ENCODE data around the gene THNSL1. TPM values are rescaled to one million over a fixed set of nuclear protein-coding genes. Genes with fewer than 3 reads are reported as not detected.

Gene THNSL1
- total RNA-seq, 1 experiment from 2014 or later = not detected

DNA sequence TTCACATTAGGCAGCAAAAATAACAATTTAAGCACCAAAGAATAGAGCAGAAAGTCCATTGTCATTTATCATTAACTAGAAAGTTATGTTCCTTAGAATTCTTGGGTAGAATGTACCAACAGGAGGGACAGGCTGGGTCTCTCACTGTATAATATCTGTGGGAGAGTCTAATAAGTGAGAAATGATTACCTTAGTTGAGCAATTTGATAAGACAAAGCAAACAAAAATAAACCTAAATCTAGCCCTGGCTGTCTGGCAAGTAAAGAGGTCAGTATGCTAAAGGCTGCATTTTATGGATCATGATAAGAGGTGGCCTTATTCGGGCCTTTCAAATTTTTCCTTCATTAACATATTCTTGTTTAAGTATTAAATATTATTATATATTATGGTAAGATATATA is 35.6 kb downstream of the THNSL1 start:
- Histone ChIP-seq H3K9me3 (ENCODE audit: low read length) (peaks cover 11% of the 10 kb centered on the region), H3K79me2 (ENCODE audit: low read length) (no peaks in the 10 kb centered on the region), H3K9me2 (replicated peaks; ENCODE audit: insufficient read depth, low read length) (no peaks in the 10 kb centered on the region), H3K36me3 (ENCODE audit: insufficient read depth, low read length) (no peaks in the 10 kb centered on the region), H3K9ac (ENCODE audit: low read length) (no peak overlapping the region), H4K20me1 (ENCODE audit: insufficient read depth, low read depth, low read length) (no peaks in the 10 kb centered on the region), H2AFZ (ENCODE audit: low read length) (no peak overlapping the region), H3K27me3 (ENCODE audit: low read length) (no peaks in the 10 kb centered on the region), H3K4me1 (ENCODE audit: low read length) (no peaks in the 10 kb centered on the region), H3K4me2 (ENCODE audit: low read depth, low read length, poor library complexity, severe bottlenecking) (no peak overlapping the region), H3K27ac (ENCODE audit: low read length) (no peak overlapping the region), H3K4me3 (ENCODE audit: low read length) (no peak overlapping the region)
- no peak for DNase-seq

DNA sequence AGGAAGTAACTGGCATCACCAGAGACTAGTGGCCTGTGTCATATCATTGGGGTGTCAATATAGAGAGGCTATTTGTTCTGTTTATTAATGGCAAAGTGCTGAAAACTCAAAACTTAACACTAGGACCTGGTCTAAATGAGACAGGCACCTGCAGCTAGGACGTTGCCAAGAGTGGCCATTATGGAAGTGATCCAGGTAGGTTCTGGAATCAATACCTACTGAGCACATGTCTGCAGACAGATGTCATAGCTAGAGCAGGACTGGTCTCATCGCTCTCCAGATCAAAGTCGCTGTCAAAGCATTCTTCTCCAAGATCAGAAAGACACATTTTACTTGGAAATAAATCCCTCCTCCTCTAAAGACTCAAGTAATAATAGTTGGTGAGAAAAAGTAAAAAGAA is 40.3 kb downstream of the THNSL1 start:
- H3K36me3 ChIP-seq (ENCODE audit: insufficient read depth, low read length) = no peaks in the 10 kb centered on the region
- no peak overlapping the region for H2AFZ ChIP-seq (ENCODE audit: low read length)
- no peaks in the 10 kb centered on the region for H3K4me1 ChIP-seq (ENCODE audit: low read length)
- peaks cover 9% of the 10 kb centered on the region for H3K9me3 ChIP-seq (ENCODE audit: low read length)
- H3K79me2 ChIP-seq (ENCODE audit: low read length) = no peaks in the 10 kb centered on the region
- no peaks in the 10 kb centered on the region for H3K27me3 ChIP-seq (ENCODE audit: low read length)
- H4K20me1 ChIP-seq (ENCODE audit: insufficient read depth, low read depth, low read length) = no peaks in the 10 kb centered on the region
- H3K9ac ChIP-seq (ENCODE audit: low read length) = no peak overlapping the region
- no peaks in the 10 kb centered on the region for H3K9me2 ChIP-seq (replicated peaks; ENCODE audit: insufficient read depth, low read length)
- no peak overlapping the region for H3K4me2 ChIP-seq (ENCODE audit: low read depth, low read length, poor library complexity, severe bottlenecking)
- no peak overlapping the region for H3K27ac ChIP-seq (ENCODE audit: low read length)
- no peak overlapping the region for H3K4me3 ChIP-seq (ENCODE audit: low read length)
- DNase-seq = no peak

DNA sequence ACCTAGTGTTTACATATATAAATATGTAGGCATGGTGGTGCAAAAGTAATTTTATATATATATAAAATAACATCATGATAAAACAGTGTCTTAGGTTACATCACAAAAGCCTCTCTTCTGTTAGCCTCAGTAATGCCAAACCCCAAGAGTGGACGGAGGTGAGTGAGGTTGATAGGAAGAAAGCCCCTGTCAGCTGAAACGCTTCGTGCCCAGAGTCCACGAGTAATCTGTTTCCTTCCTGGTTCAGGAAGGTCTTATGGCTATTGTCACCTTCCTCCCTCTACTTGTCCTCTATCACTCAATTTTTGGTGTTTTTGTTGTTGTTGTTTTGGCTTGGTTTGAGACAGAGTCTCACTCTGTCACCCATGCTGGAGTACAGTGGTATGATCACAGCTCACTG is 41.5 kb downstream of the THNSL1 start:
- H2AFZ ChIP-seq (ENCODE audit: low read length) = no peak overlapping the region
- H3K79me2 ChIP-seq (ENCODE audit: low read length) = no peaks in the 10 kb centered on the region
- DNase-seq = no peak
- no peaks in the 10 kb centered on the region for H3K4me1 ChIP-seq (ENCODE audit: low read length)
- H3K27ac ChIP-seq (ENCODE audit: low read length) = no peak overlapping the region
- no peaks in the 10 kb centered on the region for H3K9me2 ChIP-seq (replicated peaks; ENCODE audit: insufficient read depth, low read length)
- H3K4me2 ChIP-seq (ENCODE audit: low read depth, low read length, poor library complexity, severe bottlenecking) = no peak overlapping the region
- no peaks in the 10 kb centered on the region for H3K27me3 ChIP-seq (ENCODE audit: low read length)
- H3K36me3 ChIP-seq (ENCODE audit: insufficient read depth, low read length) = no peaks in the 10 kb centered on the region
- no peaks in the 10 kb centered on the region for H4K20me1 ChIP-seq (ENCODE audit: insufficient read depth, low read depth, low read length)
- no peak overlapping the region for H3K4me3 ChIP-seq (ENCODE audit: low read length)
- H3K9ac ChIP-seq (ENCODE audit: low read length) = no peak overlapping the region
- H3K9me3 ChIP-seq (ENCODE audit: low read length) = peaks cover 9% of the 10 kb centered on the region

DNA sequence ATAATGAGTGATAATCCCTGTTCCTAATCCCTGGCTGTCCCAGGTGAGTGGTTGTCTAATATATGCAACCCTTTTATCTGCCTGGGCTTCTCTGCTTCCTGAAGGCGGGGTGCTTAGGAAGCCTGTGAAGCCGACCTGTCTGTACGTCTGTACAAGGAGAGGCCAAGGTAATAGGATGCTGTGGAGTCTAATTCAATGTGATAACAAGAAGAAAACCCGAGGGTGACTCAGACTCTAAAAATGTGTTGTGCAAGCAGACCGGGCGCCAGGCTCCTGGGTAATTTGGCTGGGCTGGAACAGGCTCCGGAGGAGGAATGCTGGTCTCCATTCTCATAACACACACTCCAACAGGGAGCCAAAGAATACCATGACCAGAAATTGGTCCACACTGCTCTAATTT is 43.6 kb downstream of the THNSL1 start:
- no peak overlapping the region for H3K9ac ChIP-seq (ENCODE audit: low read length)
- H3K9me3 ChIP-seq (ENCODE audit: low read length) = peaks cover 9% of the 10 kb centered on the region
- no peaks in the 10 kb centered on the region for H3K27me3 ChIP-seq (ENCODE audit: low read length)
- H3K4me2 ChIP-seq (ENCODE audit: low read depth, low read length, poor library complexity, severe bottlenecking) = no peak overlapping the region
- H3K4me3 ChIP-seq (ENCODE audit: low read length) = no peak overlapping the region
- H3K27ac ChIP-seq (ENCODE audit: low read length) = no peak overlapping the region
- no peaks in the 10 kb centered on the region for H4K20me1 ChIP-seq (ENCODE audit: insufficient read depth, low read depth, low read length)
- no peak overlapping the region for H2AFZ ChIP-seq (ENCODE audit: low read length)
- no peaks in the 10 kb centered on the region for H3K79me2 ChIP-seq (ENCODE audit: low read length)
- no peak for DNase-seq
- no peaks in the 10 kb centered on the region for H3K4me1 ChIP-seq (ENCODE audit: low read length)
- H3K9me2 ChIP-seq (replicated peaks; ENCODE audit: insufficient read depth, low read length) = no peaks in the 10 kb centered on the region
- H3K36me3 ChIP-seq (ENCODE audit: insufficient read depth, low read length) = no peaks in the 10 kb centered on the region

DNA sequence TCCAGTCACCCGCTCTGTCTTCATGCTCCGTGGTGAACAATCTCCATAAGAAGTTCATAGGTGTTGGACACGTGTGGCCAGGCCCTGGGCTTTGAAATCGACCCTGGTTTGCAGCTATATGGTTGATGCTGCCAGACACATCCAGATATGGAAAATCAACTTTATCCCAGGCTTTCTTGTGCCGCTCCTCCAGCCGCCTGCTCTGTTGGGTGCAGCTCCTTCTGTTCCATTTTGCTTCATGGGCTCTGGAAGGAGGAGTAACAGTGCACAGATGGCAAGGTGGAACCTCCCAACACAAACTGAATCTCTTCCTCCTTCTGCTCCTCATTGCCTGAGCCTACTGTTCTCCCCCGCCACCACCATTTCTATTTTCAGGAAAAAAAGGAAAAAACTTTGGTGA is 44.7 kb downstream of the THNSL1 start:
- H4K20me1 ChIP-seq (ENCODE audit: insufficient read depth, low read depth, low read length) = no peaks in the 10 kb centered on the region
- peaks cover 10% of the 10 kb centered on the region for H3K9me3 ChIP-seq (ENCODE audit: low read length)
- H3K4me2 ChIP-seq (ENCODE audit: low read depth, low read length, poor library complexity, severe bottlenecking) = no peak overlapping the region
- no peaks in the 10 kb centered on the region for H3K4me1 ChIP-seq (ENCODE audit: low read length)
- no peak overlapping the region for H3K4me3 ChIP-seq (ENCODE audit: low read length)
- no peaks in the 10 kb centered on the region for H3K36me3 ChIP-seq (ENCODE audit: insufficient read depth, low read length)
- H3K79me2 ChIP-seq (ENCODE audit: low read length) = no peaks in the 10 kb centered on the region
- no peaks in the 10 kb centered on the region for H3K9me2 ChIP-seq (replicated peaks; ENCODE audit: insufficient read depth, low read length)
- DNase-seq = no peak
- no peak overlapping the region for H3K9ac ChIP-seq (ENCODE audit: low read length)
- no peak overlapping the region for H2AFZ ChIP-seq (ENCODE audit: low read length)
- no peak overlapping the region for H3K27ac ChIP-seq (ENCODE audit: low read length)
- no peaks in the 10 kb centered on the region for H3K27me3 ChIP-seq (ENCODE audit: low read length)

DNA sequence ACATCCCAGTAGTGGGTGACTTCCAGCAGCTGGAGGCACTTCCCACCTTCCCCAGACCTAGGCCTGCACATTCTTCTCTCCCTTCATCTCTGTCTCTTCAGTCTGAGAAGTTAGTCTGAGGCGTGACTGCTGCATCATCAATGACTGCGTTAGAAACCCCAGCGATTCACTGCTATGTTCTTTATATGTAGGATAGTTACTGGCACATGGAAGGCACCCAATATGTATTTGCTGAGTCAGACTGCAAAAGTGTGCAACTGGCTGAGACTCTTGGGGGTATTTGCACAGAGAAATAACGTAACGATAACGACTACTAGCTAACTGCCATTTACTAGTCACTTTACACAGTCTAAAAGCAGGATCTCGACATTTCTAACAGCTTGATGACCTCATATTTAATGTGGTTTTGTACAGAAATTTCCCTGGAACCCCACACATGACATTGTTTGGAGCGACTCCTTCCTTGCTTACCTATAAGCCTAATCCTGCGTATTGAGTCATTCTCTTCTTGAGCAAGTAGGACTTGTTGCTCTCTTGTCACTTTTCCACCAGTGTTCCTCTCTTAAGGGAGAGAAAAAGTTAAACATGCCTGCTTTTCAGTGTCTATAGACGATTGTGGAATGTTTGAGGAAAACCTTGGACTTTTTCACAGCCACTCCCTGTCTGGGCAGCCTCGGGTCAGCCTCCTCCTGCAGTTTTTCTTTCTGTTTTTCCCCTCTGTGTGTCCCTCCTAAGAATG is 45.5 kb downstream of the THNSL1 start:
- Histone ChIP-seq H3K4me1 (ENCODE audit: low read length) (no peaks in the 10 kb centered on the region), H3K9me3 (ENCODE audit: low read length) (peaks cover 10% of the 10 kb centered on the region), H4K20me1 (ENCODE audit: insufficient read depth, low read depth, low read length) (no peaks in the 10 kb centered on the region), H3K27ac (ENCODE audit: low read length) (no peak overlapping the region), H3K36me3 (ENCODE audit: insufficient read depth, low read length) (no peaks in the 10 kb centered on the region), H2AFZ (ENCODE audit: low read length) (no peak overlapping the region), H3K4me3 (ENCODE audit: low read length) (no peak overlapping the region), H3K27me3 (ENCODE audit: low read length) (no peaks in the 10 kb centered on the region), H3K9me2 (replicated peaks; ENCODE audit: insufficient read depth, low read length) (no peaks in the 10 kb centered on the region), H3K4me2 (ENCODE audit: low read depth, low read length, poor library complexity, severe bottlenecking) (no peak overlapping the region), H3K9ac (ENCODE audit: low read length) (no peak overlapping the region), H3K79me2 (ENCODE audit: low read length) (no peaks in the 10 kb centered on the region)
- DNase-seq = no peak

DNA sequence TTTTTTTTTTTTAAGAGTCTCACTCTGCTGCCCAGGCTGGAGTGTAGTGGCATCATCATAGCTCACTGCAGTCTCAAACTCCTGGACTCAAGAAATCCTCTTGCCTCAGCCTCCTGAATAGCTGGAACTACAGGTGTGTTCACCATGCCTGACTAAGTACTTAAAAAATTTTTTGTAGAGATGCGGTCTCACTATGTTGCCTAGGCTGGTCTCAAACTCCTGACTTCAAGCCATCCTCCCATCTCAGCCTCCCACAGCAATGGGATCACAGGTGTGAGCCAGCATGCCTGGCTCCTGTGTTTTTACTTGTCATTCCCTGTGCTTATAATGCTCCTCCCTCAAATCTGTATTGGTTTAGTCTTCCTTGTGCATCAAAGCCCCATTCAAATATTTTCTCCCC is 46.7 kb downstream of the THNSL1 start:
- Histone ChIP-seq H3K4me2 (ENCODE audit: low read depth, low read length, poor library complexity, severe bottlenecking) (no peak overlapping the region), H3K4me1 (ENCODE audit: low read length) (no peaks in the 10 kb centered on the region), H4K20me1 (ENCODE audit: insufficient read depth, low read depth, low read length) (no peaks in the 10 kb centered on the region), H3K4me3 (ENCODE audit: low read length) (no peak overlapping the region), H3K27me3 (ENCODE audit: low read length) (no peaks in the 10 kb centered on the region), H3K79me2 (ENCODE audit: low read length) (no peaks in the 10 kb centered on the region), H3K9me3 (ENCODE audit: low read length) (peaks cover 10% of the 10 kb centered on the region), H3K27ac (ENCODE audit: low read length) (no peak overlapping the region), H3K9ac (ENCODE audit: low read length) (no peak overlapping the region), H2AFZ (ENCODE audit: low read length) (no peak overlapping the region), H3K9me2 (replicated peaks; ENCODE audit: insufficient read depth, low read length) (no peaks in the 10 kb centered on the region), H3K36me3 (ENCODE audit: insufficient read depth, low read length) (no peaks in the 10 kb centered on the region)
- DNase-seq = no peak

DNA sequence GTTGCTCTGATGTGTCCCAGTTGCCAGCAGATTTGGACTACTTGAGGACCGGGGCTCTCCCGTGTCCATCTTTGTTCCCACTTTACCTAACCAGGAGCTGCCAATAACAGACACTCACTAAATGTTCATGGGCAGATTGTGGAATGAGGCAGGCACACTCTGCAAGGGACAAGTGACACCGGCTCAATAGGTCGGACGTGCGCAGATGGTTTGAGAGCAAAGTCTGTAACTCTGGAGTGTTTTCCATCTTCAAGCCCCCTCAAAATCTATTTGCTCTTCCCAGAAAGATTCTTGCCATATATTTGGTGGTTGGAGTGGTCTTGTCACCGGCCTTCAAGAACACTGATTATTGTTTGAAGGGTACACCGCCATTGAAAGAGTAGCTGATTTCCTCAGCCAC is 47.2 kb downstream of the THNSL1 start:
- DNase-seq = no peak
- Histone ChIP-seq H3K36me3 (ENCODE audit: insufficient read depth, low read length) (no peaks in the 10 kb centered on the region), H3K79me2 (ENCODE audit: low read length) (no peaks in the 10 kb centered on the region), H3K27me3 (ENCODE audit: low read length) (no peaks in the 10 kb centered on the region), H3K9ac (ENCODE audit: low read length) (no peak overlapping the region), H3K4me1 (ENCODE audit: low read length) (no peaks in the 10 kb centered on the region), H3K9me3 (ENCODE audit: low read length) (peaks cover 10% of the 10 kb centered on the region), H3K4me3 (ENCODE audit: low read length) (no peak overlapping the region), H3K9me2 (replicated peaks; ENCODE audit: insufficient read depth, low read length) (no peaks in the 10 kb centered on the region), H2AFZ (ENCODE audit: low read length) (no peak overlapping the region), H3K4me2 (ENCODE audit: low read depth, low read length, poor library complexity, severe bottlenecking) (no peak overlapping the region), H4K20me1 (ENCODE audit: insufficient read depth, low read depth, low read length) (no peaks in the 10 kb centered on the region), H3K27ac (ENCODE audit: low read length) (no peak overlapping the region)

Measured in Karpas-422 (cell line).